ENCODE data around the gene PWWP2B.

DNA sequence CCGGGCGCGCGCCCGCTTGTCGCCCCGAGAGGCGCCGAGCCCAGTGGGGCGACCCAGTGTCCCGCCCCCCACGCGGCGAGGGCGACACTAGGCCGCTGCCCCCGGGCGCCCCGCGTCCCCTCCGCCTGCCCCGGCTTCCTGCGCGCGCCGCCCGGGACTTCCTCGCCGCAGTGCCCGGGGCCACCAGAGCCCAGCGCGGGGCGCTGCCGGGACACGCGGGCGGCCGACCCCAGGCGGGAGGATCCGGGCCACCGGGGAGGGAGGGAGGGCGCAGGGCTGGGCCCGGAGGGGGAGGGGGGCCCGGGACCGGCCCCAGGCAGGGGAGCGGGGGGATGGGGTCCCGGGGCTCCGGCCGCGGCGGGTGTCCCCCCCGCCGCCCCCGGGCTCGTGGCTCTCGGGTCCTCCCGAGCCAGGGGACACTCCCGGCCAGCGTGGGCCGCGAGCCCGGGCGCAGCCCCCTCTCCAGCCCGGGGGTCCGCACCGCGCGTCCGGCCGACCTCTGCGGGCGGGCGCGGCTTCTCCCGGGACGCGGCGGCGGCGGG lies 435 bp upstream of the PWWP2B start:
- TF ChIP-seq POLR2A (IDR thresholded peaks at IDR 0.05; ENCODE audit: low read depth, low read length) (no peak), POLR2AphosphoS5 (IDR thresholded peaks at IDR 0.05; ENCODE audit: low read depth, low read length) (no peak), TAF1 (IDR thresholded peaks at IDR 0.05; ENCODE audit: low read depth, low read length) (no peak)

Data from GM12891 (cell line).